ENCODE results near the gene PALM. TPM values are rescaled to one million over a fixed set of nuclear protein-coding genes. Genes with fewer than 3 reads are reported as not detected.
"Not testable (repeated sequence)": the region's sequence is repeated elsewhere in the genome, so short reads cannot be mapped to it uniquely, and the experiment has no call there.

The PALM gene
- polyA plus RNA-seq (2013, experiment 1 of 2; ENCODE audit: insufficient read length) = 24.2 TPM
- 53.5 TPM for polyA plus RNA-seq (2013, experiment 2 of 2; ENCODE audit: insufficient read length)

DNA sequence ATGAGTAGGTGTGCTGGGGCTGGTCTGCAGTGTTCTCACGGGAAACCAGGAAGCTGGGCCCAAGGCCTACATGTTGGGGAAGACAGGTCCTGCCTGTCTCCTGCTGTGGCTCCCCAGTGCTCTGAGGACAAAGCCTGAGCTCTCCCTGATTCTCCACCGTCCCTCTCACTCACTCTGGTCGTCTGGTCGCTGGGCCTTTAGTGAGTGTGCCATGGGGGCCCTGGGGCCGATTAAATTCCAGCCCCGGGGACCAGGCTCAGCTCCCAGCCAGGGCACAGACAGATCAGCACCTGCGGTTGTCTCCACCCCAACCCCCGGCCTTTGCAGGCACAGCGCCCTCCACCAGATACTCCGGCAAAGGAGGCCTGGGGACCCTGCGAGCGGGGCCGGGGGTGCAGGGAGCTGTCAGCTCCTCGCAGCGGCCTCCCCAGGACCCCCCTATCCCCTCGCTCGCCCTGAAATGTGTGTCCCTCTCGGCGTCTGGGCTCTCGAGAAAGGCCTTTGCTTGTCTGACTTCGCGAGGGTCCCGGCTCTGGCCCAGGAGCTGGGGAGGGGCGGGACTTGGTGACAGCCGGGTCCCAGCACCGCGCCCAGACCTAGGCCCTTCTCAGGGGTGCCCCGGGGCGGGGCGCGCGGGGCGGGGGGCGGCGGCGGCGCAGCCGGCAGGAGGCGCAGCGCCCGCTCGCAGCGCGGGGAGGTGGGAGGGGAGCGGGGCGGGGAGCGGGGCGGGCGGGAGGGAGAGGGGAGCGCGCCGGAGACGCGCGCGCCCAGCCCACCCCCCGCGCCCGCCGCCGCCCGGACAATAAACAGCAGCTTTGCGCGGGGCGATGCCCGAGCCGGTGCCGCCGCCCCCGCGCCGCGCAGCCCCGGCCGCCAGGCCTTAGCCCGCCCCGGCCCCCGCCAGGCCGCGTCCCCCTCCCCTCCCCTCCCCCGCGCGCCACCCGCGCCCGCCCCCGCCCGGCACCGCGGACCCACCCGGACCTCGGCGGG, at the start of gene PALM:
Gene PALM, plus strand, starts transcription at position 782 of the 990 bp plus-strand sequence. CDS start 212 bp downstream, outside the sequence.
- peak; percentile 28 for DNase-seq

- no peak for DNase-seq
These were observed 47.8 kb upstream of the PALM start for GRCh38 chr19:660793-661426.

DNA sequence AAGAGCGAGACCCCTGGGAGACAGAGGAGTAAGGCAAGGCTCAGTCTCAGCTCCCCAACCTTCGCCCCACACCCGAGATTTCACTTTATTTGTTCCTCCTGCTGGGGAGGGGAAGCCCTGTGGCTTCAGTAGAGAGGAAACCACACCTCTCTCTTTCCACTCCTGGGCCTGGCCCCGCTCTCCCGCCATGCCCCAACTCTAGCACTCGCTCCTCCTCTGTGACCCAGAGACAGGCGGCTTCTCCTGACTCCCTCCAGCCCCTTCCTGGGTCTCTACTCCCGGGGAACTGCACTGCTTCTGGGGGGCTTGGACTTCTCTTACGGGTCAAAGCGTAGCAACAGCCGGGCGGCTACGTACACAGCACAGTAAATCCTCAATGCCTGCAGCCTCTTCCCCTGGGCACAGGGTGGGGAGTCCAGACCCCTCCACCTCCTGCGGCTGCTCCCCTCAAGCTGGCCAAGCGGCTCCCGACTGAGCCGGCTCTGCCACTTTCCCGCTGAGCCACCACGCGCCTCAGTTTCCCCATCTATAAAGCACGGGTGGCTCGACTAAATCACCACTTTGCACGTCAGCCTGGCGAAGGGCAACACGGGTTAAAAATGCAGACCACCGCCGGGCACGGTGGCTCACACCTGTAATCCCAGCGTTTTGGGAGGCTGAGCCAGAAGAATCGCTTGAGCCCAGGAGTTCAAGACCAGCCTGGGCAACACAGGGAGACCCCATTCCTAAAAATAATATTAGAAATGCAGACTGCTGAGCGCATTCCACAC, 47.1 kb upstream of the PALM start:
- no peak for DNase-seq

- peak; percentile 50 for DNase-seq
These were observed 46.4 kb upstream of the PALM start for GRCh38 chr19:662207-662961.

DNA sequence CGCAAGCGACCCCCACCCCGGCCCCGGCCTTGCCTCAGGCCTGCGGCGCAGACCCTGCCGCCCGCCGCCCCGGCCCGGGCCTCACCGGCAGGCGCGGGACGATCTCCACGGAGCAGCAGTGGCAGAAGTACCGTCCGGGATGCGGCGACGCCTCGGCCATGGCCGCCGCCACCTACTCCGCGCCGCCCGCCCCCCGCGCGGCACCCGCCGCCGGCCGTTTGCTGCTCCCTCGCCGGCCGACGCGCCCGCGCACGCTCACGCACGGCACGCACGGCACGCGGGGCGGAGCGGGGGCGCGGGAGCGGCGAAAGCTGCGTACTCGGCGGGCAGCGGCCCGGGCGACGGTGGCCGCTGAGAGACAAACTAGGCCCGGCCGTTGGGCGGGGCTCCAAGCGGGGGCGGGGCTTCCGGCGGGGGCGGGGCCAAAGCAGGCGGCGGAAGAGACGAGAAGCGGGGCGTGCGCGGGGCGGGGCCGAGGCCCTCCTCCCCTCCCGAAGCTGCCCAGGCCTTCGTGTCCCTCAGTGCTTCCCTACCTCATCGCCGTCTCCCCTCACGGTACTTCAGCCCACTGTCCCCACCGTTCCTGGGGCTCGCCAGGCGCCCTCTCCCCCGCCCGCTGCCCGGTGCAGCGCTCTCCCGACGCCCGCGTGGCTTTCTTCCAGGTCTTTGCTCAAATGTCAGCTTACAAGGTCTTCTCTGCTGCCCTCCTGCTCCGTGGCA, 45.6 kb upstream of the PALM start, which contains the start of gene RNF126:
Gene RNF126, minus strand, starts transcription at position 253 of the 720 bp plus-strand sequence. Its CDS starts 93 bp downstream, at position 160.
- DNase-seq = peak; percentile 93

GRCh38 chr19:663682-664117, 45.0 kb upstream of the PALM start:
- DNase-seq = no peak

DNA sequence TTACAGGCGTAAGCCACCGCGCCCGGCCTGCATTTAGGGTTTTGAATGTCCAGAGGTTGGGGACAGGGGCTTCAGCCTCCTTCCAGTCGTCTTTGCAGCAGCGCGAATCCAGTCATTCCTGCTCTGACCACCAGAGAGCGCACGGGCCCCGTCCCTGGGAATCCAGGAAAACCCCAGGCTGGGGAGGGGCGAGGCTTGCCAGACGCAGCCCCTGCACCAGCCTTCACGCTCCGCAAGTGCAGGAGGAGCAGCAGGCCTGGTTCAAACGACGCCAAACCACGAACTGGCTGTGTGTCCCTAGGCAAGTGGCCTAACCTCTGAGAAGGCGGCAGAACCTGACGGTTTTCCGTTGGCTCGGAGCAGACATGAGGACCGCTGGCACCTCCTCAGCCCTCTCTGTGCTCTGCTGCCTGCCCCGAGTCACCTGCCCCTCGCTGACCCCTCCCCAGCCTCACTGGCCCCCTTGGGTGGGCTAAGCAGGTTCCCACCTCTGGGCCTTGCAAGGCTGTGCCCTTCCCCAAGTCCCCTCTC, 43.8 kb upstream of the PALM start:
- DNase-seq = peak; percentile 73

DNA sequence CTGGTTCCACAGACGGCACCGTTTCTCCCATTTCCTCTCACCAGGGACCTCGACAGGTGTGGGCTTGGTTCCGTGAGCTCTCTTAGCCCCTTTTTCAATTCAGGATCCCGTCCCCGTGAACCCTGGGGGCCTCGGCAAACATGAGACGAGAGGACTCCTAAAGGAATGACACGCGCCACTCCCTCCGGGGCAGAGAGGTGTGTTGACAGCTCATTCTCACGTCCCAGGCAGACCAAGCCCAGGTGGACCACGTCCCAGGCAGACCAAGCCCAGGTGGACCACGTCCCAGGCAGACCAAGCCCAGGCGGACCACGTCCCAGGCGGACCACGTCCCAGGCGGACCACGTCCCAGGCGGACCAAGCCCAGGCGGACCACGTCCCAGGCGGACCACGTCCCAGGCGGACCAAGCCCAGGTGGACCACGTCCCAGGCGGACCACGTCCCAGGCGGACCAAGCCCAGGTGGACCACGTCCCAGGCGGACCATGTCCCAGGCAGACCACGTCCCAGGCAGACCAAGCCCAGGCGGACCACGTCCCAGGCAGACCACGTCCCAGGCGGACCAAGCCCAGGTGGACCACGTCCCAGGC, 41.7 kb upstream of the PALM start:
- DNase-seq = not testable (repeated sequence)

- peak; percentile 64 for DNase-seq
These were observed 39.9 kb upstream of the PALM start for GRCh38 chr19:668675-669434.

DNA sequence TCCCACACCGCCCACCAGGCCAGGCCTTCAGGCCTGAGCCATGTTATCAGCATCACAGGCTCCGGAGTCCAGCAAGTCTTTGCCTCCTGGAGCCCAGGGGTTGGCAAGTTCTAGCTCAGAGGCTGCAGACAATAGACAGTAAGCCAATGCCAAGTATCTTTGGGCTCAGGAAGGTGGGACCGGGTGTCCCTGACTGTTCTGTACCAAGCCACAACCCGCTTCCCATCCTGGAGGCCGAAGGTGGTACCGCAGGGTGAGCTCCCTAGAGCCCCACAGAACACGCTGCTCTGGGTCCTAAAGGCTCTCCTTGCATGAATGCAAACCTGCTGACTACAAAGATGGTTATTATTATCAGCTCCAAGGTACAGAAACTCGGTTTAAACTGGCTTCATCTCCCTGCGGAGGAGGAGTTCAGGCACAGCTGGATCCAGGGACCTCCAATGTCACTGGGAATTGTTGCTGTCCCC, 38.1 kb upstream of the PALM start:
- no peak for DNase-seq

DNA sequence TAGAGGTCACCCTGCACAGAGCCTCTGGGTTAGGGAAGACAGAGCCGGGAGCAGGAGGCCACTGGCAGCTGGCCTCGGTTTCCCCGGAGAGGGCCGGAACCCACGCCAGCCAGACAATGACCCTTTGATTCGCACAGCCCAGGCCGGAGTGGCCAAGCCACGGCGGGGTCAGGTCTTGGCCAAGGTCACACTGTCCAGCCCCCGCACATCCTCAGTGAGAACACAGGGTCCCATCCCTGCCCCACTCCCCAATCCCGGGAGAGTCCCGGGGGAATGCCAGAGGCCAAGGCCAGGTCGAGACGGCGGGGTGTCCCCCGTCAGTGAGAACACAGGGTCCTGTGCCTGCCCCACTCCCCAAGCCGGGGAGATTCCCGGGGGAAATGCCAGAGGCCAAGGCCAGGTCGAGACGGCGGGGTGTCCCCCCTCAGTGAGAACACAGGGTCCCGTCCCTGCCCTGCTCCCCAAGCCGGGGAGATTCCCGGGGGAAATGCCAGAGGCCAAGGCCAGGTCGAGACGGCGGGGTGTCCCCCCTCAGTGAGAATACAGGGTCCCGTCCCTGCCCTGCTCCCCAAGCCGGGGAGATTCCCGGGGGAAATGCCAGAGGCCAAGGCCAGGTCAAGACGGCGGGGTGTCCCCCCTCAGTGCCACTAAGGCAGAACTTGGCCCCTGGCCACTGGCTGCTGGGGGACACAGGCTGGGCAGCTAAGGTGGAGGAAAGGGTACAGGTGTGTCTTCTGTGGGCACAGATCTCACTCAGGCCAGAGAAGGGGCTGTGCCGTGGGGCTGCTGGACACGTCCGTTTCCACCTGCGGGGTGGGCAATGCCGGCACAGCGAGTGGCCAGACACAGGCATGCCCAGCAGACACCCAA, 34.2 kb upstream of the PALM start:
- no peak for DNase-seq

- no peak for DNase-seq
These were observed 32.8 kb upstream of the PALM start for GRCh38 chr19:676007-676338.

DNA sequence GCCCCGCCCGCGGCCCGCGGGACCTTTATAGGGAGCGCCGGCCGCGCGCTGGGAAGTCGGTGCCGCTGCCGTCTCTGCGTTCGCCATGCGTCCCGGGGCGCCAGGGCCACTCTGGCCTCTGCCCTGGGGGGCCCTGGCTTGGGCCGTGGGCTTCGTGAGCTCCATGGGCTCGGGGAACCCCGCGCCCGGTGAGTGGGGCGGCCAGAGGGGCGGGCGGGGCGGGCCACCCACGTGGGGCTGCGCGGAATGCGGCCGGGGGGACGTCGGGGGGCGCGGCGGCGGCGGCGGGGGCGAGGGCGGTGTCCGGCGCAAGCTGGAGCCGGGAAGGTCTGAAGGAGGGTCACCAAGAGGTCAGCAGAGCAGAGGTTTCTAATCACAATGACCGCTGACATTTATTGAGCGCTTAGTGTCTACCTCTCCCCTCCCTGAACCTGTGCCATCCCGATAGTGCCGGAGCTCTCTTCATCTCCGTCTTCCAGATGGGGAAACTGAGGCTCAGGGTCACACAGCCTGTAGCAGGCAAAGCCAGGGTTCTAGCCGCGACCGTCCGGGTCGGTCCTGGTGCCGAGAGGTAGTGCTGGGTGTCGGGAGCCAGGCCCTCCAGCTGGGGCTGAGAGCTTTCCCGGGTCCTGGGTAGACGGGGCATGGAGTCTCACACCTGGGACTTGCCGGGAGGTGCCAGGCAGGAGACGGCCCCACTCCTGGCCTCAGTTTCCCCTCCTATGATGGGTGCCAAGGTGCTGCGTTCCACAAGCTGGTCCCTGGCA, 32.2 kb upstream of the PALM start, which contains the start of gene FSTL3:
Gene FSTL3, plus strand, starts transcription at position 54 of the 767 bp plus-strand sequence. Its CDS starts 32 bp downstream, at position 86.
- peak; percentile 39 for DNase-seq

GRCh38 chr19:677201-677600, 31.5 kb upstream of the PALM start:
- DNase-seq = peak; percentile 93

DNA sequence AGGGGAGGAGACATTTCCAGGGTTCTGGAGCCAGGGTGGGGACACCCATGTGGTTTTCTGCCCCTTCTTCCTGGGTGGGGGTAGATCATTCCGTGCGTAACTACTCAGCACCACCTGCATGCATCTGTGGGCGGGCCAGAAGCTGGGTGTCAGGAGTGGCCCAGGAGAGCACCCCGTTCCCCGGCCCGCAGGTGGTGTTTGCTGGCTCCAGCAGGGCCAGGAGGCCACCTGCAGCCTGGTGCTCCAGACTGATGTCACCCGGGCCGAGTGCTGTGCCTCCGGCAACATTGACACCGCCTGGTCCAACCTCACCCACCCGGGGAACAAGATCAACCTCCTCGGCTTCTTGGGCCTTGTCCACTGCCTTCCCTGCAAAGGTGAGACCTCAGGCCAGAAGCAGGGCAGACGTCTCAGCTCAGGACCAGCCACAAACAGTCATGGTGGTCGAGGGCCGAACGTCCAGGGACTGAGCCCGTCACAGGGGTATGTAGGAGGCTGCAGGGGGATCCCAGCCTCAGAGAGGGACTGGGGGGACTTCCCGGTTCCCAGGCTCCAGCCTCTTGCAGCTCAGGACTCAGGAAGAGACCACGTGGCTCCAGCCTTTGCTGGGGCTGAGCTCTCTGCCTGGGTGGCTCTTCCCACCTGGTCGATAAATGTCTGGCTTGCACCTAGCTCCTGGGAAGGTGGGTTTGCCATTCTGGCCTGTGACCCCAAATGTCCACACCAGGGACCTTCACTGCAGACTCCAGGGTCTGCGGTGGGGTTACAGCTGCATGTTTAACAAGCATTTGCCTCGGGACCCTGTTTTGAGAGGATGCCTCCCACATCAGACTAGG, 30.9 kb upstream of the PALM start:
- DNase-seq = no peak

GRCh38 chr19:678791-679388, 29.8 kb upstream of the PALM start:
- no peak for DNase-seq
